GM12878 (cell line): Measurements from ENCODE around the gene KRT37. TPM values are rescaled to one million over a fixed set of nuclear protein-coding genes. Genes with fewer than 3 reads are reported as not detected.

Source experiments
- ATAC-seq: fragments of 200-7000 bp; cut with Tn5 transposase; 3 replicates; pipeline ENCODE4 v1.9.1; 2020; ENCODE audit warnings: mild to moderate bottlenecking, moderate library complexity
- BruUV-seq: library from RNA; stranded (reverse); fragments of 400-500 nt; replicated peaks from 2 replicates; lab custom pipeline; 2021; lab: Mats Ljungman, UMichigan
- CTCF ChIA-PET: fragments of 300-600 bp; sonication (Branson Sonifier 250); formaldehyde crosslinking; extraction: SDS; loops from one replicate; lab custom pipeline; 2021; ENCODE audit warnings: inconsistent platforms; lab: Yijun Ruan, JAX
- POLR2A ChIA-PET: fragments of 350-600 bp; formaldehyde crosslinking; extraction: SDS; loops from one replicate; lab custom pipeline; 2021; ENCODE audit warnings: inconsistent platforms; lab: Charles Lee
- RAD21 ChIA-PET: fragments of 300-600 bp; sonication (Branson Sonifier 250); formaldehyde crosslinking; loops from one replicate; lab custom pipeline; 2023; ENCODE audit warnings: antibody characterized with exemption; ENCODE audit not compliant: unreplicated experiment; lab: Charles Lee
- SMC1A ChIA-PET: fragments of 300-600 bp; sonication (Branson Sonifier 250); formaldehyde crosslinking; loops from one replicate; lab custom pipeline; 2023; ENCODE audit not compliant: unreplicated experiment, uncharacterized antibody; lab: Charles Lee
- DNase-seq: peaks from one replicate; pipeline ENCODE4 v3.0.0-alpha.2; 2011; ENCODE audit warnings: low read depth, low spot score
- FAIRE-seq: peaks from 3 replicates; lab custom pipeline; 2011; peaks lifted over from hg19 to GRCh38; lab: Jason Lieb, UNC
- H2AFZ ChIP-seq: 2 replicates; pipeline ENCODE4 v1.6.0; 2011; ENCODE audit warnings: low read depth, low read length, control low read depth; ENCODE audit not compliant: control insufficient read depth
- H3K27ac ChIP-seq: 2 replicates; pipeline ENCODE4 v1.5.1; 2011; ENCODE audit warnings: control low read depth; ENCODE audit not compliant: control insufficient read depth, insufficient read depth
- H3K27me3 ChIP-seq, 2 experiments: replicated peaks in 1 of 2; 2 replicates each; pipeline versions ENCODE4 v1.6.0 to v1.6.1; 2011; ENCODE audit warnings: low read length in 1 of 2; ENCODE audit not compliant: control insufficient read depth in 2 of 2, insufficient read depth in 2 of 2
- H3K36me3 ChIP-seq, 2 experiments: 2 replicates each; pipeline ENCODE4 v1.5.1; 2011; ENCODE audit warnings: low read length in 1 of 2; ENCODE audit not compliant: control insufficient read depth in 2 of 2, insufficient read depth in 2 of 2
- H3K4me1 ChIP-seq: 2 replicates; pipeline ENCODE4 v1.6.1; 2011; ENCODE audit warnings: mild to moderate bottlenecking, low read length, moderate library complexity, mixed read lengths; ENCODE audit not compliant: control insufficient read depth, insufficient read depth
- H3K4me2 ChIP-seq: 2 replicates; pipeline ENCODE4 v1.6.0; 2011; ENCODE audit warnings: control low read depth; ENCODE audit not compliant: control insufficient read depth, insufficient read depth
- H3K4me3 ChIP-seq: fragments of 200-600 bp; sonication (generic); 2 replicates; pipeline ENCODE4 v1.5.1; 2016
- H3K79me2 ChIP-seq: 2 replicates; pipeline ENCODE4 v1.6.0; 2011; ENCODE audit warnings: low read length; ENCODE audit not compliant: control insufficient read depth, insufficient read depth
- H3K9ac ChIP-seq: 2 replicates; pipeline ENCODE4 v1.8.0; 2011; ENCODE audit warnings: low read length, control low read depth, mixed read lengths; ENCODE audit not compliant: control insufficient read depth, insufficient read depth
- H3K9me3 ChIP-seq: replicated peaks from 3 replicates; pipeline ENCODE4 v1.5.1; 2011; ENCODE audit warnings: mild to moderate bottlenecking, low read length; ENCODE audit not compliant: control insufficient read depth, insufficient read depth
- H4K20me1 ChIP-seq: 2 replicates; pipeline ENCODE4 v1.6.0; 2011; ENCODE audit not compliant: control insufficient read depth, insufficient read depth
- ATF3 ChIP-seq: IDR thresholded peaks from 2 replicates; pipeline ENCODE4 v1.6.1; 2011; ENCODE audit warnings: low read depth, mild to moderate bottlenecking, low read length, moderate library complexity, borderline replicate concordance; ENCODE audit errors: extremely low read depth
- BCL3 ChIP-seq: IDR thresholded peaks from 2 replicates; pipeline ENCODE4 v1.6.1; 2011; ENCODE audit warnings: borderline replicate concordance, low read depth, mild to moderate bottlenecking, moderate library complexity, low read length; ENCODE audit not compliant: insufficient read depth, poor library complexity, severe bottlenecking
- CHD1 ChIP-seq: IDR thresholded peaks from 2 replicates; pipeline ENCODE4 v1.6.1; 2012; ENCODE audit warnings: low read depth, low read length, improper control_type of control experiment
- KDM1A ChIP-seq: fragments of 200-600 bp; sonication (generic); IDR thresholded peaks from 2 replicates; pipeline ENCODE4 v1.6.1; 2016; ENCODE audit warnings: borderline replicate concordance
- MLLT1 ChIP-seq: fragments of 450-650 bp; IDR thresholded peaks from 2 replicates; pipeline ENCODE4 v1.6.1; 2016; ENCODE audit warnings: mild to moderate bottlenecking
- NFYA ChIP-seq: IDR thresholded peaks from 2 replicates; pipeline ENCODE4 v1.6.1; 2011; ENCODE audit warnings: low read depth, mild to moderate bottlenecking, low read length, improper control_type of control experiment, borderline replicate concordance
- NFYB ChIP-seq: IDR thresholded peaks from 2 replicates; pipeline ENCODE4 v1.6.1; 2011; ENCODE audit warnings: low read depth, mild to moderate bottlenecking, low read length, improper control_type of control experiment, moderate library complexity; ENCODE audit not compliant: insufficient read depth
- NR2C1 ChIP-seq: fragments of 450-650 bp; IDR thresholded peaks from 2 replicates; pipeline ENCODE4 v1.6.1; 2017; ENCODE audit warnings: antibody characterized with exemption, mild to moderate bottlenecking, moderate library complexity
- PAX5 ChIP-seq: IDR thresholded peaks from 2 replicates; pipeline ENCODE4 v1.6.1; 2011; ENCODE audit warnings: low read depth, low read length, borderline replicate concordance
- PAX8 ChIP-seq: fragments of 450-650 bp; IDR thresholded peaks from 2 replicates; pipeline ENCODE4 v1.6.1; 2017; ENCODE audit warnings: mild to moderate bottlenecking, moderate library complexity
- POLR2A ChIP-seq: IDR thresholded peaks from 2 replicates; pipeline ENCODE4 v1.6.1; 2011; ENCODE audit warnings: low read depth, mild to moderate bottlenecking, low read length
- RB1 ChIP-seq: fragments of 450-650 bp; formaldehyde crosslinking; IDR thresholded peaks from 2 replicates; pipeline ENCODE4 v1.6.1; 2017; ENCODE audit warnings: mild to moderate bottlenecking, borderline replicate concordance
- RCOR1 ChIP-seq: conservative IDR thresholded peaks from 2 replicates; pipeline ENCODE4 v1.6.1; 2012; ENCODE audit warnings: low read depth, low read length, improper control_type of control experiment
- SMC3 ChIP-seq: IDR thresholded peaks from 2 replicates; pipeline ENCODE4 v1.6.1; 2011; ENCODE audit warnings: low read length, improper control_type of control experiment, borderline replicate concordance
- TAF1 ChIP-seq: IDR thresholded peaks from 2 replicates; pipeline ENCODE4 v1.6.1; 2011; ENCODE audit warnings: mild to moderate bottlenecking, low read depth, low read length, borderline replicate concordance
- ZBED1 ChIP-seq: IDR thresholded peaks from 2 replicates; pipeline ENCODE4 v1.6.1; 2016; ENCODE audit warnings: borderline replicate concordance
- ZNF384 ChIP-seq: IDR thresholded peaks from 2 replicates; pipeline ENCODE4 v1.6.1; 2012; ENCODE audit warnings: low read depth, mild to moderate bottlenecking, low read length, improper control_type of control experiment, borderline replicate concordance
- WGBS: methylation state at CpG from one replicate; pipeline ENCODE4 v1.1.6; 2016; ENCODE audit warnings: low lambda C conversion rate; ENCODE audit not compliant: insufficient replicate concordance, insufficient coverage; ENCODE audit errors: missing lambda C conversion rate; 5-methylcytosine and 5-hydroxymethylcytosine counted together
- in situ Hi-C: fragments of 300-500 bp; cut with MboI; formaldehyde crosslinking; loops from 9 replicates; pipeline ENCODE4 v1.14.3; 2018; ENCODE audit warnings: mixed read lengths
- intact Hi-C: fragments of 100-400 bp; cut with micrococcal nuclease; formaldehyde crosslinking; loops from one replicate; pipeline ENCODE4 v1.14.2; 2022; ENCODE audit not compliant: unreplicated experiment
- polyA plus RNA-seq, 11 experiments: library from polyadenylated mRNA; depleted of rRNA in 4 of 11; unstranded in 6 of 11; stranded (reverse) in 5 of 11; fragments of >200 nt; fragmentation: Nextera tagmentation in 4 of 11; fragmentation: Illumina TruSeq in 1 of 11; extraction: Ambion mirVana in 4 of 11; extraction: Trizol in 1 of 11; gene quantifications; 1 replicate in 1 of 11; 2 replicates in 10 of 11; pipeline versions ENCODE4 v1.2.1 to v1.2.3, GENCODE V29; 2011 to 2016; ENCODE audit warnings: inconsistent platforms in 2 of 11, missing spikeins in 2 of 11, low read depth in 1 of 11
- total RNA-seq, 4 experiments: library from RNA; depleted of rRNA in 3 of 4; stranded (reverse); fragments of >200 nt in 3 of 4; fragmentation: Illumina TruSeq in 1 of 4; extraction: Trizol in 1 of 4; gene quantifications; 2 replicates each; pipeline versions ENCODE4 v1.2.1 to v1.2.3, GENCODE V29; 2013 to 2021

KRT37 gene
- total and polyA plus RNA-seq, 10 of the 15 experiments (the other 5 are each of a cell fraction or from before 2014, with no cell fraction given): not detected

GRCh38 chr17:41418116-41418860, 6.1 kb downstream of the KRT37 start:
- H3K27me3 ChIP-seq: no peaks in the 10 kb centered on the region; a peak in 1 of 4 replicates
- TF ChIP-seq PAX5 (no peak), RB1 (no peak), NFYA (no peak), POLR2A (no peak), CHD1 (no peak), ZBED1 (no peak), NR2C1 (no peak), ZNF384 (no peak), NFYB (no peak), BCL3 (no peak), PAX8 (no peak), KDM1A (no peak), MLLT1 (no peak), SMC3 (no peak), RCOR1 (no peak), TAF1 (no peak), ATF3 (no peak)
- TF ChIP-seq, all 136 proteins: peak for 0
- Histone ChIP-seq H3K9ac (no peak overlapping the region), H3K36me3 (no peaks in the 10 kb centered on the region), H3K4me2 (no peak overlapping the region), H3K27ac (no peak overlapping the region), H2AFZ (no peak overlapping the region), H3K4me3 (no peak overlapping the region), H4K20me1 (no peaks in the 10 kb centered on the region), H3K79me2 (no peaks in the 10 kb centered on the region), H3K9me3 (no peaks in the 10 kb centered on the region), H3K4me1 (no peaks in the 10 kb centered on the region)
- WGBS: 41% methylated on average over 7 of the region's 7 CpGs
- intact Hi-C loops: no loop called here
- FAIRE-seq (no peak), DNase-seq (no peak), ATAC-seq (no peak)
- in situ Hi-C loops: no loop called here
- RAD21 ChIA-PET: no interaction called here
- SMC1A ChIA-PET: interaction anchor here (1.0 to 1.5 kb wide), 2 partner anchors 84 to 144 kb away, joined by 3 read pairs; no protein-coding TSS in a partner anchor
- POLR2A ChIA-PET: no interaction called here
- CTCF ChIA-PET: interaction anchor here (1.0 to 1.4 kb wide), 3 partner anchors 9 to 245 kb away, joined by 3 to 4 read pairs (median 3); no protein-coding TSS in a partner anchor
- BruUV-seq: no TSS peak
